ENCODE measurements around the gene CNTNAP5. TPM values are rescaled to one million over a fixed set of nuclear protein-coding genes. Genes with fewer than 3 reads are reported as not detected.

The CNTNAP5 gene
- total and polyA plus RNA-seq, 2 donors from 2014 or later = 0.50 TPM; not detected in 1

DNA sequence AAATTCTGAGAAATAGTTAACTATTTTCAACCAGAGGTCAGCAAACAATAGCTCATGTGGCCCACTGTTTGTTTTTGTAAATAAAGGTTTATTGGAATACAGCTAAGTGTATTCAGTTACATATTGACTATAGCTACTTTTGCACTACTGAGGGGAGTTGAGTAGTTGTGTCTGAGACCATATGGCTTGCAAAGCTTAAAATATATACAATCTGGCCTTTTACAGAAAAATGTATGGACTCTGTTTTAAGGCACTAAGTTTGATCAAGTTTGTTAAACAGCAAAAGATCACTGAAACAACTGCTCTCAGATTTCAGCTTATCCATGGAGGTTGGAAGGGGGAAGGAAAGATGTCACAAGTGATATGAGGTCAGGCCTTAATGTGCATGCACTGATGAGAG lies 667.1 kb downstream of the CNTNAP5 start:
- Histone ChIP-seq H3K27me3 (ENCODE audit: control insufficient read depth, insufficient read depth, low read length) (no peaks in the 10 kb centered on the region), H3K27ac (ENCODE audit: low read depth in 2 of 2, low read length in 2 of 2) (no peak overlapping the region), H3K9ac (ENCODE audit: low read length in 3 of 3) (no peak overlapping the region), H3K9me3 (ENCODE audit: control insufficient read depth in 2 of 3, insufficient read depth in 1 of 3, low read length in 3 of 3) (peaks cover 0 to 12% (median 0%) of the 10 kb centered on the region in 3 donors), H3K4me1 (ENCODE audit: control insufficient read depth in 2 of 3, insufficient read depth in 2 of 3, low read depth in 1 of 3, low read length in 3 of 3) (no peaks in the 10 kb centered on the region), H3K36me3 (ENCODE audit: control insufficient read depth in 2 of 3, insufficient read depth in 3 of 3, low read length in 3 of 3) (no peaks in the 10 kb centered on the region), H3K4me3 (ENCODE audit: low read length in 3 of 3) (no peak overlapping the region)
- FAIRE-seq (no peak), DNase-seq (no peak)
- intact Hi-C loops (cut with DNase I) = no loop called here
- TF ChIP-seq, protein P1, sequence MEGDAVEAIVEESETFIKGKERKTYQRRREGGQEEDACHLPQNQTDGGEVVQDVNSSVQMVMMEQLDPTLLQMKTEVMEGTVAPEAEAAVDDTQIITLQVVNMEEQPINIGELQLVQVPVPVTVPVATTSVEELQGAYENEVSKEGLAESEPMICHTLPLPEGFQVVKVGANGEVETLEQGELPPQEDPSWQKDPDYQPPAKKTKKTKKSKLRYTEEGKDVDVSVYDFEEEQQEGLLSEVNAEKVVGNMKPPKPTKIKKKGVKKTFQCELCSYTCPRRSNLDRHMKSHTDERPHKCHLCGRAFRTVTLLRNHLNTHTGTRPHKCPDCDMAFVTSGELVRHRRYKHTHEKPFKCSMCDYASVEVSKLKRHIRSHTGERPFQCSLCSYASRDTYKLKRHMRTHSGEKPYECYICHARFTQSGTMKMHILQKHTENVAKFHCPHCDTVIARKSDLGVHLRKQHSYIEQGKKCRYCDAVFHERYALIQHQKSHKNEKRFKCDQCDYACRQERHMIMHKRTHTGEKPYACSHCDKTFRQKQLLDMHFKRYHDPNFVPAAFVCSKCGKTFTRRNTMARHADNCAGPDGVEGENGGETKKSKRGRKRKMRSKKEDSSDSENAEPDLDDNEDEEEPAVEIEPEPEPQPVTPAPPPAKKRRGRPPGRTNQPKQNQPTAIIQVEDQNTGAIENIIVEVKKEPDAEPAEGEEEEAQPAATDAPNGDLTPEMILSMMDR (IDR thresholded peaks at IDR 0.05; ENCODE audit: borderline replicate concordance, extremely low read depth, insufficient read depth) = no peak

DNA sequence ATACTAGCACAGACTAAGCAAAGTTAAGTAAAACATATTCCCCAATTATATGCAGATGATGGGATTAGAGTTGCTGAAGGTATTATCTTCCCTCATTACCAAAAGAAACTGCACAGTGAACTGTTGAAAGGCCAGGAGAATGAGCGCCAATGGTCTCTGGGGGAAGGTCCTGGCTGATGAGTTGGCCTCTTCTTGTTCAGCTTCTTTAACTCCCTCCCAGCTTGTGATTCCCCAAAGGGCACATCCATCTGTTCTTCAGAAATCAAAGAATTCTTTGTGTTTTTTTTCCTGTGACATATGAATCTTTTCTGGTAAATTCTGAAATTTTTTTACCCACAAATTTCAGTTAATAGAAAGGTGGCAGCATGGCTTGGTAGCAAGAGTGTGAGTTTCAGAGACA lies 667.6 kb downstream of the CNTNAP5 start:
- H3K4me1 ChIP-seq (ENCODE audit: control insufficient read depth in 2 of 3, insufficient read depth in 2 of 3, low read depth in 1 of 3, low read length in 3 of 3) = no peaks in the 10 kb centered on the region
- no peaks in the 10 kb centered on the region for H3K27me3 ChIP-seq (ENCODE audit: control insufficient read depth, insufficient read depth, low read length)
- no peak overlapping the region for H3K27ac ChIP-seq (ENCODE audit: low read depth in 2 of 2, low read length in 2 of 2)
- FAIRE-seq = no peak
- TF ChIP-seq, protein P1 (IDR thresholded peaks at IDR 0.05; ENCODE audit: borderline replicate concordance, extremely low read depth, insufficient read depth) = no peak
- intact Hi-C loops (cut with DNase I) = no loop called here
- H3K9ac ChIP-seq (ENCODE audit: low read length in 3 of 3) = no peak overlapping the region
- H3K36me3 ChIP-seq (ENCODE audit: control insufficient read depth in 2 of 3, insufficient read depth in 3 of 3, low read length in 3 of 3) = no peaks in the 10 kb centered on the region
- H3K4me3 ChIP-seq (ENCODE audit: low read length in 3 of 3) = no peak overlapping the region
- no peak for DNase-seq
- peaks cover 0 to 12% (median 0%) of the 10 kb centered on the region in 3 donors for H3K9me3 ChIP-seq (ENCODE audit: control insufficient read depth in 2 of 3, insufficient read depth in 1 of 3, low read length in 3 of 3)

DNA sequence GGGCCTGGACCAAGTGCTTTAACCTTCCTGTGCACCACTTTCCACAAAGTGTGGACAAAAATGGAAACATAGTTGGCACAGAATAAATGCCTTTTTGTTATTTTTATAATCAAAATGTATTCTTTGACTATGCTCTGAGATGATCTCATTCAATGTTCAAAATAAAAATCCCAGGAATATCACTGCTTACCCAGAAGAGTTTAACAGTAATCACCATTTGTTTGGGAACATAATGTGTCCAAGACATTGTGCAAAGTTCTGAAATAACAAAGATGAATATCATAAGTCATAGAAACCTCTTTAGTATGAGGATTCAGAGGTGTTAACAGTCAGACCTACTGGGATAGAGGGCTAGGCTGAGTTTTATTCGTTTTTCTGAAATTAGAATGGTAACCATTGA lies 668.1 kb downstream of the CNTNAP5 start:
- Histone ChIP-seq H3K9me3 (ENCODE audit: control insufficient read depth in 2 of 3, insufficient read depth in 1 of 3, low read length in 3 of 3) (peaks cover 0 to 12% (median 0%) of the 10 kb centered on the region in 3 donors), H3K9ac (ENCODE audit: low read length in 3 of 3) (no peak overlapping the region), H3K36me3 (ENCODE audit: control insufficient read depth in 2 of 3, insufficient read depth in 3 of 3, low read length in 3 of 3) (no peaks in the 10 kb centered on the region), H3K4me3 (ENCODE audit: low read length in 3 of 3) (no peak overlapping the region), H3K27ac (ENCODE audit: low read depth in 2 of 2, low read length in 2 of 2) (no peak overlapping the region), H3K27me3 (ENCODE audit: control insufficient read depth, insufficient read depth, low read length) (no peaks in the 10 kb centered on the region), H3K4me1 (ENCODE audit: control insufficient read depth in 2 of 3, insufficient read depth in 2 of 3, low read depth in 1 of 3, low read length in 3 of 3) (no peaks in the 10 kb centered on the region)
- intact Hi-C loops (cut with DNase I) = no loop called here
- FAIRE-seq = no peak
- no peak for DNase-seq
- TF ChIP-seq, protein P1 (IDR thresholded peaks at IDR 0.05; ENCODE audit: borderline replicate concordance, extremely low read depth, insufficient read depth) = no peak

GRCh38 chr2:124698979-124699565 lies 674.0 kb downstream of the CNTNAP5 start:
- DNase-seq (no peak), FAIRE-seq (no peak)
- Histone ChIP-seq H3K9me3 (ENCODE audit: control insufficient read depth in 2 of 3, insufficient read depth in 1 of 3, low read length in 3 of 3) (no peaks in the 10 kb centered on the region), H3K9ac (ENCODE audit: low read length in 3 of 3) (no peak overlapping the region), H3K27ac (ENCODE audit: low read depth in 2 of 2, low read length in 2 of 2) (no peak overlapping the region), H3K4me1 (ENCODE audit: control insufficient read depth in 2 of 3, insufficient read depth in 2 of 3, low read depth in 1 of 3, low read length in 3 of 3) (no peaks in the 10 kb centered on the region), H3K36me3 (ENCODE audit: control insufficient read depth in 2 of 3, insufficient read depth in 3 of 3, low read length in 3 of 3) (no peaks in the 10 kb centered on the region), H3K27me3 (ENCODE audit: control insufficient read depth, insufficient read depth, low read length) (no peaks in the 10 kb centered on the region), H3K4me3 (ENCODE audit: low read length in 3 of 3) (no peak overlapping the region)
- TF ChIP-seq, protein P1 (IDR thresholded peaks at IDR 0.05; ENCODE audit: borderline replicate concordance, extremely low read depth, insufficient read depth) = no peak
- intact Hi-C loops (cut with DNase I) = no loop called here
